Neuron (in vitro differentiated cells): Measurements from ENCODE around the gene MAGI1.
"Not testable (repeated sequence)": the region's sequence is repeated elsewhere in the genome, so short reads cannot be mapped to it uniquely, and the experiment has no call there.

ENCODE experiments used
- H2AFZ ChIP-seq: one replicate; pipeline ENCODE4 v1.6.1; 2013; ENCODE audit warnings: low read depth, mild to moderate bottlenecking, inconsistent platforms, low read length, moderate library complexity
- H3K27me3 ChIP-seq: one replicate; pipeline ENCODE4 v1.6.1; 2013; ENCODE audit warnings: low read length; ENCODE audit not compliant: insufficient read depth
- H3K36me3 ChIP-seq: one replicate; pipeline ENCODE4 v1.6.1; 2013; ENCODE audit warnings: low read length; ENCODE audit not compliant: insufficient read depth
- H3K4me1 ChIP-seq: one replicate; pipeline ENCODE4 v1.6.1; 2013; ENCODE audit warnings: low read length; ENCODE audit not compliant: insufficient read depth
- H3K4me3 ChIP-seq: 2 replicates; pipeline ENCODE4 v1.5.1; 2013; ENCODE audit warnings: mild to moderate bottlenecking, low read length, moderate library complexity
- H3K9me3 ChIP-seq: one replicate; pipeline ENCODE4 v1.6.1; 2013; ENCODE audit warnings: low read length

The MAGI1 gene

GRCh38 chr3:65873869-65874268 lies 164.8 kb downstream of the MAGI1 start:
- Histone ChIP-seq H3K9me3 (no peaks in the 10 kb centered on the region), H3K4me3 (no peak overlapping the region), H3K36me3 (no peaks in the 10 kb centered on the region), H3K4me1 (no peaks in the 10 kb centered on the region), H3K27me3 (no peaks in the 10 kb centered on the region), H2AFZ (no peak overlapping the region)

GRCh38 chr3:65873028-65873427 lies 165.7 kb downstream of the MAGI1 start:
- no peak overlapping the region for H3K4me3 ChIP-seq
- no peaks in the 10 kb centered on the region for H3K27me3 ChIP-seq
- no peaks in the 10 kb centered on the region for H3K9me3 ChIP-seq
- no peaks in the 10 kb centered on the region for H3K36me3 ChIP-seq
- no peak overlapping the region for H2AFZ ChIP-seq
- H3K4me1 ChIP-seq, result no peaks in the 10 kb centered on the region

- Histone ChIP-seq H3K27me3 (no peaks in the 10 kb centered on the region), H3K9me3 (no peaks in the 10 kb centered on the region), H2AFZ (no peak overlapping the region)
Measured at GRCh38 chr3:65871305-65872141, 167.2 kb downstream of the MAGI1 start.

GRCh38 chr3:65869798-65870197 lies 168.9 kb downstream of the MAGI1 start:
- Histone ChIP-seq H3K4me3 (no peak overlapping the region), H3K4me1 (no peaks in the 10 kb centered on the region), H3K9me3 (no peaks in the 10 kb centered on the region), H3K36me3 (no peaks in the 10 kb centered on the region), H2AFZ (no peak overlapping the region), H3K27me3 (no peaks in the 10 kb centered on the region)

More at GRCh38 chr3:65871305-65872141, 167.2 kb downstream of the MAGI1 start:
- H3K4me3 ChIP-seq, result no peak overlapping the region
- no peaks in the 10 kb centered on the region for H3K36me3 ChIP-seq
- no peaks in the 10 kb centered on the region for H3K4me1 ChIP-seq

- no peak overlapping the region for H3K4me3 ChIP-seq
- no peak overlapping the region for H2AFZ ChIP-seq
- H3K4me1 ChIP-seq, result no peaks in the 10 kb centered on the region
- H3K36me3 ChIP-seq, result no peaks in the 10 kb centered on the region
- no peaks in the 10 kb centered on the region for H3K9me3 ChIP-seq
- no peaks in the 10 kb centered on the region for H3K27me3 ChIP-seq
Measured at GRCh38 chr3:65867463-65868210, 171.1 kb downstream of the MAGI1 start.

- Histone ChIP-seq H3K36me3 (no peaks in the 10 kb centered on the region), H3K27me3 (no peaks in the 10 kb centered on the region), H3K4me3 (no peak overlapping the region), H3K4me1 (no peaks in the 10 kb centered on the region), H2AFZ (no peak overlapping the region), H3K9me3 (no peaks in the 10 kb centered on the region)
Measured at GRCh38 chr3:65864357-65864904, 174.3 kb downstream of the MAGI1 start.

GRCh38 chr3:65861718-65862117 lies 177.0 kb downstream of the MAGI1 start:
- Histone ChIP-seq H3K27me3 (no peaks in the 10 kb centered on the region), H3K36me3 (no peaks in the 10 kb centered on the region), H2AFZ (no peak overlapping the region), H3K4me3 (no peak overlapping the region), H3K4me1 (no peaks in the 10 kb centered on the region), H3K9me3 (peaks cover 2% of the 10 kb centered on the region)

GRCh38 chr3:65859612-65860011 lies 179.1 kb downstream of the MAGI1 start:
- not testable (repeated sequence) for H3K36me3 ChIP-seq, H3K27me3 ChIP-seq, H3K4me1 ChIP-seq, H3K9me3 ChIP-seq, H3K4me3 ChIP-seq, H2AFZ ChIP-seq

GRCh38 chr3:65858749-65859148 lies 180.0 kb downstream of the MAGI1 start:
- peaks cover 2% of the 10 kb centered on the region for H3K9me3 ChIP-seq
- no peak overlapping the region for H3K4me3 ChIP-seq
- no peaks in the 10 kb centered on the region for H3K36me3 ChIP-seq
- H3K4me1 ChIP-seq, result no peaks in the 10 kb centered on the region
- H3K27me3 ChIP-seq, result no peaks in the 10 kb centered on the region
- H2AFZ ChIP-seq, result no peak overlapping the region

GRCh38 chr3:65857327-65857726 lies 181.4 kb downstream of the MAGI1 start:
- H3K4me3 ChIP-seq, result no peak overlapping the region
- H3K27me3 ChIP-seq, result no peaks in the 10 kb centered on the region
- H3K4me1 ChIP-seq, result no peaks in the 10 kb centered on the region
- H3K36me3 ChIP-seq, result no peaks in the 10 kb centered on the region
- no peak overlapping the region for H2AFZ ChIP-seq
- H3K9me3 ChIP-seq, result peaks cover 2% of the 10 kb centered on the region

- H3K27me3 ChIP-seq, result no peaks in the 10 kb centered on the region
- no peak overlapping the region for H2AFZ ChIP-seq
- no peaks in the 10 kb centered on the region for H3K36me3 ChIP-seq
- H3K9me3 ChIP-seq, result peaks cover 2% of the 10 kb centered on the region
- no peaks in the 10 kb centered on the region for H3K4me1 ChIP-seq
- H3K4me3 ChIP-seq, result no peak overlapping the region
Measured at GRCh38 chr3:65856907-65857306, 181.8 kb downstream of the MAGI1 start.

GRCh38 chr3:65855370-65856100 lies 183.2 kb downstream of the MAGI1 start:
- H3K9me3 ChIP-seq, result peaks cover 2% of the 10 kb centered on the region
- H2AFZ ChIP-seq, result no peak overlapping the region
- no peaks in the 10 kb centered on the region for H3K36me3 ChIP-seq
- H3K4me3 ChIP-seq, result no peak overlapping the region
- H3K27me3 ChIP-seq, result no peaks in the 10 kb centered on the region
- no peaks in the 10 kb centered on the region for H3K4me1 ChIP-seq
